SK-N-SH treated with all-trans-retinoic acid at 6 μM for 48 hours (cell line): ENCODE measurements around the gene GSN.

Experiments
- ATAC-seq: fragments of 200-7000 bp; cut with Tn5 transposase; 3 replicates; pipeline ENCODE4 v1.9.1; 2020; ENCODE audit warnings: mild to moderate bottlenecking, moderate library complexity
- ARNTL ChIP-seq: fragments of 450-650 bp; formaldehyde crosslinking; IDR thresholded peaks from 2 replicates; pipeline ENCODE4 v1.5.0; 2020; ENCODE audit warnings: low read depth, mild to moderate bottlenecking, moderate library complexity, borderline replicate concordance
- BACH2 ChIP-seq: fragments of 250-450 bp; sonication (Bioruptor Pico); IDR thresholded peaks from 2 replicates; pipeline ENCODE4 v1.9.0; 2021; ENCODE audit warnings: mild to moderate bottlenecking, borderline replicate concordance
- CREB5 ChIP-seq: fragments of 250-450 bp; sonication (Bioruptor Pico); IDR thresholded peaks from 2 replicates; pipeline ENCODE4 v1.5.1; 2020; ENCODE audit warnings: low read depth, mild to moderate bottlenecking, moderate library complexity
- CSDC2 ChIP-seq: fragments of 250-450 bp; sonication (Bioruptor Pico); IDR thresholded peaks from 2 replicates; pipeline ENCODE4 v1.5.0; 2020; ENCODE audit warnings: mild to moderate bottlenecking, moderate library complexity
- ESRRG ChIP-seq: fragments of 250-450 bp; sonication (Bioruptor Pico); IDR thresholded peaks from 2 replicates; pipeline ENCODE4 v1.6.1; 2021; ENCODE audit warnings: mild to moderate bottlenecking
- GLIS3 ChIP-seq: fragments of 250-450 bp; sonication (Bioruptor Pico); IDR thresholded peaks from 2 replicates; pipeline ENCODE4 v1.5.0; 2020; ENCODE audit warnings: mild to moderate bottlenecking, moderate library complexity
- ISL1 ChIP-seq: fragments of 250-450 bp; sonication (Bioruptor Pico); IDR thresholded peaks from 2 replicates; pipeline ENCODE4 v2.1.2; 2022; ENCODE audit warnings: mild to moderate bottlenecking, moderate library complexity
- PATZ1 ChIP-seq: fragments of 250-450 bp; sonication (Bioruptor Pico); IDR thresholded peaks from 2 replicates; pipeline ENCODE4 v1.8.0; 2020; ENCODE audit warnings: mild to moderate bottlenecking, moderate library complexity, borderline replicate concordance
- PPARA ChIP-seq: fragments of 250-450 bp; sonication (Bioruptor Pico); IDR thresholded peaks from 2 replicates; pipeline ENCODE4 v1.5.0; 2020; ENCODE audit warnings: mild to moderate bottlenecking, borderline replicate concordance
- RARB ChIP-seq: fragments of 250-450 bp; sonication (Bioruptor Pico); IDR thresholded peaks from 2 replicates; pipeline ENCODE4 v1.8.0; 2021; ENCODE audit warnings: mild to moderate bottlenecking, moderate library complexity
- TCF4 ChIP-seq: fragments of 250-450 bp; sonication (Bioruptor Pico); IDR thresholded peaks from 2 replicates; pipeline ENCODE4 v1.8.0; 2021; ENCODE audit warnings: mild to moderate bottlenecking, moderate library complexity, borderline replicate concordance
- TOX ChIP-seq: fragments of 250-450 bp; sonication (Bioruptor Pico); IDR thresholded peaks from 2 replicates; pipeline ENCODE4 v1.8.0; 2021; ENCODE audit warnings: mild to moderate bottlenecking, moderate library complexity, borderline replicate concordance
- ZFP3 ChIP-seq: fragments of 250-450 bp; sonication (Bioruptor Pico); IDR thresholded peaks from 2 replicates; pipeline ENCODE4 v1.5.0; 2020; ENCODE audit warnings: mild to moderate bottlenecking, moderate library complexity
- ZNF565 ChIP-seq: fragments of 450-650 bp; formaldehyde crosslinking; conservative IDR thresholded peaks from 2 replicates; pipeline ENCODE4 v1.5.0; 2020; ENCODE audit warnings: low read depth, mild to moderate bottlenecking, moderate library complexity
- ZNF70 ChIP-seq: fragments of 450-650 bp; formaldehyde crosslinking; IDR thresholded peaks from 2 replicates; pipeline ENCODE4 v1.5.0; 2020; ENCODE audit warnings: mild to moderate bottlenecking, moderate library complexity
- ZNF8 ChIP-seq: fragments of 450-650 bp; formaldehyde crosslinking; IDR thresholded peaks from 2 replicates; pipeline ENCODE4 v1.5.0; 2020; ENCODE audit warnings: mild to moderate bottlenecking, moderate library complexity
- TF ChIP-seq, protein P1 (sequence below): fragments of 250-450 bp; sonication (Bioruptor Pico); IDR thresholded peaks from 2 replicates; pipeline ENCODE4 v1.8.0; 2021; ENCODE audit warnings: low read depth, mild to moderate bottlenecking, moderate library complexity, borderline replicate concordance
- TF ChIP-seq, protein P2 (sequence below): fragments of 250-450 bp; sonication (Bioruptor Pico); IDR thresholded peaks from 2 replicates; pipeline ENCODE4 v1.5.0; 2020; ENCODE audit warnings: mild to moderate bottlenecking, moderate library complexity

The GSN gene

GRCh38 chr9:121298689-121299466 lies 30.9 kb downstream of the GSN start:
- ATAC-seq = no peak; the same call in 2 of the 3 replicates
- TF ChIP-seq ZNF565 (no peak), PATZ1 (no peak), ZFP3 (CRISPR knock-in tag) (no peak), BACH2 (CRISPR knock-in tag) (no peak), ESRRG (CRISPR knock-in tag) (no peak), RARB (no peak), ISL1 (CRISPR knock-in tag) (no peak), CSDC2 (CRISPR knock-in tag) (no peak), GLIS3 (CRISPR knock-in tag) (no peak), TOX (CRISPR knock-in tag) (no peak), ZNF70 (CRISPR knock-in tag) (no peak), ZNF8 (CRISPR knock-in tag) (no peak), TCF4 (no peak), ARNTL (CRISPR knock-in tag) (no peak), PPARA (CRISPR knock-in tag) (no peak)
- TF ChIP-seq, protein P1, sequence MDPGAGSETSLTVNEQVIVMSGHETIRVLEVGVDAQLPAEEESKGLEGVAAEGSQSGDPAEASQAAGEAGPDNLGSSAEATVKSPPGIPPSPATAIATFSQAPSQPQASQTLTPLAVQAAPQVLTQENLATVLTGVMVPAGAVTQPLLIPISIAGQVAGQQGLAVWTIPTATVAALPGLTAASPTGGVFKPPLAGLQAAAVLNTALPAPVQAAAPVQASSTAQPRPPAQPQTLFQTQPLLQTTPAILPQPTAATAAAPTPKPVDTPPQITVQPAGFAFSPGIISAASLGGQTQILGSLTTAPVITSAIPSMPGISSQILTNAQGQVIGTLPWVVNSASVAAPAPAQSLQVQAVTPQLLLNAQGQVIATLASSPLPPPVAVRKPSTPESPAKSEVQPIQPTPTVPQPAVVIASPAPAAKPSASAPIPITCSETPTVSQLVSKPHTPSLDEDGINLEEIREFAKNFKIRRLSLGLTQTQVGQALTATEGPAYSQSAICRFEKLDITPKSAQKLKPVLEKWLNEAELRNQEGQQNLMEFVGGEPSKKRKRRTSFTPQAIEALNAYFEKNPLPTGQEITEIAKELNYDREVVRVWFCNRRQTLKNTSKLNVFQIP = no peak
- TF ChIP-seq, protein P2, sequence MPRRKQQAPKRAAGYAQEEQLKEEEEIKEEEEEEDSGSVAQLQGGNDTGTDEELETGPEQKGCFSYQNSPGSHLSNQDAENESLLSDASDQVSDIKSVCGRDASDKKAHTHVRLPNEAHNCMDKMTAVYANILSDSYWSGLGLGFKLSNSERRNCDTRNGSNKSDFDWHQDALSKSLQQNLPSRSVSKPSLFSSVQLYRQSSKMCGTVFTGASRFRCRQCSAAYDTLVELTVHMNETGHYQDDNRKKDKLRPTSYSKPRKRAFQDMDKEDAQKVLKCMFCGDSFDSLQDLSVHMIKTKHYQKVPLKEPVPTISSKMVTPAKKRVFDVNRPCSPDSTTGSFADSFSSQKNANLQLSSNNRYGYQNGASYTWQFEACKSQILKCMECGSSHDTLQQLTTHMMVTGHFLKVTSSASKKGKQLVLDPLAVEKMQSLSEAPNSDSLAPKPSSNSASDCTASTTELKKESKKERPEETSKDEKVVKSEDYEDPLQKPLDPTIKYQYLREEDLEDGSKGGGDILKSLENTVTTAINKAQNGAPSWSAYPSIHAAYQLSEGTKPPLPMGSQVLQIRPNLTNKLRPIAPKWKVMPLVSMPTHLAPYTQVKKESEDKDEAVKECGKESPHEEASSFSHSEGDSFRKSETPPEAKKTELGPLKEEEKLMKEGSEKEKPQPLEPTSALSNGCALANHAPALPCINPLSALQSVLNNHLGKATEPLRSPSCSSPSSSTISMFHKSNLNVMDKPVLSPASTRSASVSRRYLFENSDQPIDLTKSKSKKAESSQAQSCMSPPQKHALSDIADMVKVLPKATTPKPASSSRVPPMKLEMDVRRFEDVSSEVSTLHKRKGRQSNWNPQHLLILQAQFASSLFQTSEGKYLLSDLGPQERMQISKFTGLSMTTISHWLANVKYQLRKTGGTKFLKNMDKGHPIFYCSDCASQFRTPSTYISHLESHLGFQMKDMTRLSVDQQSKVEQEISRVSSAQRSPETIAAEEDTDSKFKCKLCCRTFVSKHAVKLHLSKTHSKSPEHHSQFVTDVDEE (CRISPR knock-in tag) = no peak

GRCh38 chr9:121299467-121300282 lies 31.7 kb downstream of the GSN start:
- ATAC-seq = peak; percentile 57

More at GRCh38 chr9:121299467-121300282, 31.7 kb downstream of the GSN start:
- TF ChIP-seq BACH2 (CRISPR knock-in tag) (no peak), RARB (no peak), GLIS3 (CRISPR knock-in tag) (no peak), CREB5 (CRISPR knock-in tag) (no peak), ZNF565 (no peak), ISL1 (CRISPR knock-in tag) (no peak)
